Cardiac muscle cell (in vitro differentiated cells and primary cell): ENCODE data around the gene ACSS3. TPM values are rescaled to one million over a fixed set of nuclear protein-coding genes. Genes with fewer than 3 reads are reported as not detected.
"Not testable (repeated sequence)": the region's sequence is repeated elsewhere in the genome, so short reads cannot be mapped to it uniquely, and the experiment has no call there.

Experiments used
- DNase-seq, 2 donors: peaks; one replicate each; pipeline versions ENCODE4 v3.0.0 to v3.0.0-alpha.2; 2010 to 2017; ENCODE audit warnings: low read depth in 1 of 2, low spot score in 1 of 2
- H3K27ac ChIP-seq: fragments of 200-600 bp; sonication (generic); 2 replicates; pipeline ENCODE4 v1.5.1; 2016
- H3K27me3 ChIP-seq: fragments of 200-600 bp; sonication (generic); 2 replicates; pipeline ENCODE4 v1.6.0; 2016; ENCODE audit warnings: control low read depth
- H3K36me3 ChIP-seq: fragments of 200-600 bp; sonication (generic); 2 replicates; pipeline ENCODE4 v1.5.1; 2016; ENCODE audit warnings: control low read depth
- H3K4me1 ChIP-seq: fragments of 200-600 bp; sonication (generic); 2 replicates; pipeline ENCODE4 v1.8.1; 2017; ENCODE audit warnings: low read depth, mild to moderate bottlenecking, mixed run types
- H3K4me3 ChIP-seq: fragments of 200-600 bp; sonication (generic); 2 replicates; pipeline ENCODE4 v1.5.1; 2016; ENCODE audit warnings: mild to moderate bottlenecking
- H3K9me3 ChIP-seq: fragments of 200-600 bp; sonication (generic); 2 replicates; pipeline ENCODE4 v1.5.1; 2017; ENCODE audit warnings: low read depth, mild to moderate bottlenecking, control low read depth
- polyA plus RNA-seq: library from polyadenylated mRNA; unstranded; fragments of >200 nt; fragmentation: Nextera tagmentation; extraction: Ambion mirVana; gene quantifications from 2 replicates; pipeline ENCODE4 v1.2.1, GENCODE V29; 2016
- total RNA-seq: library from RNA; depleted of rRNA; stranded (reverse); fragments of >200 nt; gene quantifications from 2 replicates; pipeline ENCODE4 v1.2.3, GENCODE V29; 2016
- TF ChIP-seq, protein P1 (sequence below): IDR thresholded peaks from 2 replicates; pipeline ENCODE4 v1.5.1; 2012; ENCODE audit warnings: low read depth, mild to moderate bottlenecking, low read length

Gene ACSS3
- total and polyA plus RNA-seq, 2 experiments from 2014 or later, result 15.9 to 32.4 TPM

DNA sequence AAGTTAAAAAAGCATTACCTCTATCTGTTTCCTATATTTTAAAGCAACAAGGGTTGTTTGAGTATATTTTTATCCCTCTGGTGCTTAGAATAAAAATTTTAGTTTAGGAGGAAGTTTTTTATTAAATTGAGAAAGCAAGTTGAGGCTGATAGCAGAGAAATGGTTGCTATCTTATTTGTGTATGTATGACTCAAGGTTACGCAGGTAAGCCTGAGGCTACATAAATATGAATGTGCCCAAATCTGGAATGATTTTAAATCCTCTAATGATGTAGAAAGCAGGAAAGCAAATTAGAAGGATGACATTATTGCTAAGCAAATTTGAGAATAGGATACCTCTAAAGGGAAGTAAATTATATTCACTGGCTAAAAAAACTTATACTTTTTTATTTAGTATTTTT, 109.8 kb downstream of the ACSS3 start:
- H3K4me1 ChIP-seq, result no peaks in the 10 kb centered on the region
- DNase-seq, result no peak
- peaks cover 9% of the 10 kb centered on the region for H3K36me3 ChIP-seq
- TF ChIP-seq, protein P1, sequence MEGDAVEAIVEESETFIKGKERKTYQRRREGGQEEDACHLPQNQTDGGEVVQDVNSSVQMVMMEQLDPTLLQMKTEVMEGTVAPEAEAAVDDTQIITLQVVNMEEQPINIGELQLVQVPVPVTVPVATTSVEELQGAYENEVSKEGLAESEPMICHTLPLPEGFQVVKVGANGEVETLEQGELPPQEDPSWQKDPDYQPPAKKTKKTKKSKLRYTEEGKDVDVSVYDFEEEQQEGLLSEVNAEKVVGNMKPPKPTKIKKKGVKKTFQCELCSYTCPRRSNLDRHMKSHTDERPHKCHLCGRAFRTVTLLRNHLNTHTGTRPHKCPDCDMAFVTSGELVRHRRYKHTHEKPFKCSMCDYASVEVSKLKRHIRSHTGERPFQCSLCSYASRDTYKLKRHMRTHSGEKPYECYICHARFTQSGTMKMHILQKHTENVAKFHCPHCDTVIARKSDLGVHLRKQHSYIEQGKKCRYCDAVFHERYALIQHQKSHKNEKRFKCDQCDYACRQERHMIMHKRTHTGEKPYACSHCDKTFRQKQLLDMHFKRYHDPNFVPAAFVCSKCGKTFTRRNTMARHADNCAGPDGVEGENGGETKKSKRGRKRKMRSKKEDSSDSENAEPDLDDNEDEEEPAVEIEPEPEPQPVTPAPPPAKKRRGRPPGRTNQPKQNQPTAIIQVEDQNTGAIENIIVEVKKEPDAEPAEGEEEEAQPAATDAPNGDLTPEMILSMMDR, result no peak
- H3K27ac ChIP-seq, result no peak overlapping the region
- H3K4me3 ChIP-seq, result no peak overlapping the region
- H3K9me3 ChIP-seq, result no peaks in the 10 kb centered on the region
- no peaks in the 10 kb centered on the region for H3K27me3 ChIP-seq

DNA sequence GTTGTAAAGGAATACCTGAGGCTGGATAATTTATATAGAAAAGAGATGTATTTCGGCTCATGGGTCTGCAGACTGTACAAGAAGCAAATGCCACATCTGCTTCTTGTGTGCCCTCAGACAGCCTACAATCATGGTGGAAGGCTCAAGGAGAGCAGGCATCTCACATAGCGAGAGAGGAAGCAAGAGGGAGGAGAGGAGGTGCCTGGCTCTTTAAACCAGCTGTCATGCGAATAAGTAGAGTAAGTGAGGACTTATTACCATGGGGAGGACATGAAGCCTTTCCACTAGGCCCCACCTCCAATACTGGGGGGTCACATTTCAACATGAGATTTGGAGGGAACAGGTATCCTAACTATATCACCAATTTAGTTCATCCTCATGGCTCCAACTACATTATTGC, 118.7 kb downstream of the ACSS3 start:
- Histone ChIP-seq H3K36me3 (no peaks in the 10 kb centered on the region), H3K4me1 (no peaks in the 10 kb centered on the region), H3K27ac (no peak overlapping the region), H3K4me3 (no peak overlapping the region), H3K9me3 (no peaks in the 10 kb centered on the region), H3K27me3 (no peaks in the 10 kb centered on the region)
- TF ChIP-seq, protein P1, result no peak
- no peak for DNase-seq

DNA sequence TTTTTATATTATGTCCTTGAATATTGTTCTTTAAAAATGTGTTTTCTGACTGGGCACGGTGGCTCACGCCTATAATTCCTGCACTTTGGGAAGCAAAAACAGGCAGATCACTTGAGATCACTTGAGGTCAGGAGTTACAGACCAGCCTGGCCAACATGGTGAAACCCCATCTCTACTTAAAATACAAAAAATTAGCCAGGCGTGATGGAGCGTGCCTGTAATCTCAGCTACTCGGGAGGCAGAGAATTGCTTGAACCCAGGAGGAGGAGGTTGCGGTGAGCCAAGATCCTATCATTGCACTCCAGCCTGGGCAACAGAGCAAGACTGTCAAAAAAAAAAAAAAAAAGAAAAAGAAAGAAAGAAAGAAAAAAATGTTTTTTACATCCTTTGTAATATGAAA, 122.7 kb downstream of the ACSS3 start:
- H3K4me3 ChIP-seq, H3K36me3 ChIP-seq, H3K4me1 ChIP-seq, H3K27me3 ChIP-seq, H3K9me3 ChIP-seq, H3K27ac ChIP-seq, DNase-seq: not testable (repeated sequence)

DNA sequence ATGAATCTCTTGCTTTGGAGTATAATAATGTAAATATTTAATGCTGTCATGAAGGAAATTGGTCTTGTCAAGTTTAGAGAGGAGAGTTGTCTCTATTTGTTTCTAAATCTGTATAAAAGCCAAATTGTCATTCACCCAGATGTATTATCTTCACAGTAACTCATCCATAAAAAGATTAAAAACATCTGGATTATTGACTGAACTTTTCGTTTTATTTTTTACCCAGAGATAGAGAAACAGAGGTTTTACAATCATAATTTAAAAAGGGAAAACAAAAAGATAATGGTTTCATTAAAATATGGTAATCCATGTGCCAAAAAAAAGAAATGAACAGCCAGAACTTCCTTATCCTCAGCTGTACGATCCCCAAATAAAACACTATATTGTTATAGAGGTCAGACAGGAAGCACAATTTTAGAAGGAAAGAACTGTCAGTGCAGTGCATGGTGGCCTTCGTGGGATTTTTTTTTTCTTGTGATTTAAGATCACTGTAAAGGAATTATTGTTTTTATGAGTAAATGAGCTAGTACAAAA, 125.9 kb downstream of the ACSS3 start:
- Histone ChIP-seq H3K27ac (no peak overlapping the region), H3K4me1 (peaks cover 11% of the 10 kb centered on the region), H3K27me3 (no peaks in the 10 kb centered on the region), H3K4me3 (no peak overlapping the region), H3K9me3 (no peaks in the 10 kb centered on the region), H3K36me3 (no peaks in the 10 kb centered on the region)
- DNase-seq, result no peak
- TF ChIP-seq, protein P1, result no peak

DNA sequence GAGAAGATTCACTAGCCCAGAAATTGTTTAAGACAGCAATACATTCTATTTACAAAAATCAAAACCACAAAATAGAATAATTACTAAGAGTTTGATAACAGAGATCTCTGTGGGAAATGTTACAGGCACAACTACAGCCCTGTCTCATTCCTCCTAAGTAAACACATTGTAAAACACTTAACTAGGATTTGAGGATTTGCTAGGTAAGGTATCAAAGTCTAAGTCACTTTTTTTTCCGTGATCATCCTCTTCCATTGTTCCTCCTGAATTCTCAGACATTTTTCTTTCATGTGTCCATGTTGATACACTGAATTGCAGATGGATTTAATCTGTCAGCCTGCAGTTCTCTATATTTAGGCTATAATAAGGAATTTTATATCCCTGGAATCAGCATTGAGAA, 127.5 kb downstream of the ACSS3 start:
- Histone ChIP-seq H3K4me1 (peaks cover 11% of the 10 kb centered on the region), H3K4me3 (no peak overlapping the region), H3K9me3 (no peaks in the 10 kb centered on the region), H3K36me3 (no peaks in the 10 kb centered on the region), H3K27ac (no peak overlapping the region), H3K27me3 (no peaks in the 10 kb centered on the region)
- TF ChIP-seq, protein P1, result no peak
- no peak for DNase-seq

DNA sequence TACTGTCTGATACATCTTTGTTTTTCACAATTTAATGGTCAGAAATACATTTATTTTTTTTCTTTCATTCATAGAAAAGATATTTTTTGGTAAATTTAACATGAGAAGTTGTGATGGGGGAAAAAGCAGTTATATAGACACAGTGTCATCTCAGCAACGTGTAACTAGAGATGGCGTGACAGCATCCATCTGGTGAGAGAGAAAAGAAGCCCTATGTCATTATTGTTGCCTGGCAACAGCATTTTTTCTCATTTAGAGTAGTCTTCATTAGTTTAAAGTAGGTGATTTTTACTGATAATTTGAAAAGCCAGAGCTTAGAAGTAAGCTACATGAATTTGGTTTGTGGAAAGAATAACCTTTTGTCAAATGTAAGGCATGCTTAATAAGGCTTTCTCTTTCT, 128.6 kb downstream of the ACSS3 start:
- Histone ChIP-seq H3K27me3 (no peaks in the 10 kb centered on the region), H3K4me1 (peaks cover 11% of the 10 kb centered on the region), H3K4me3 (no peak overlapping the region), H3K27ac (no peak overlapping the region), H3K36me3 (no peaks in the 10 kb centered on the region), H3K9me3 (no peaks in the 10 kb centered on the region)
- DNase-seq, result no peak
- TF ChIP-seq, protein P1, result no peak
